Measurements from ENCODE around the gene BSCL2.

DNA sequence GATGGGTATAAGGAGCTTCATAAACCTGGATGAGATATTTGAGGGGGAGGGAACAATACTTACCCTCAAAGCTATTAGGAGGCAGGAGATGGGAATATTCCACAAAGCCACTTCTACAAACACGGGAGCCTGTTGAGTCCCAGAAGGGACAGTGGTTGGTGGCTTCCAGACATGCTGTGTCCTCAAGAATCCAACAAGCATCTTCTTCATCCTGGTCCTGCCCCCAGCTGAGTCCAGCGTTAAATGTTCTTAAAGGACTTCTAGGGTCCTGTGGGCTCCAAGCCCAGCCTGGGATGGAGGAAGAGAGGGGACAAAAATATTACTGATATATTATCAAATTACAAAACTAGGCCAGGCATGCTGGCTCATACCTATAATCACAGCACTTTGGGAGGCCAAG lies 39.8 kb downstream of the BSCL2 start:
- no peak for TF ChIP-seq POLR2A (IDR thresholded peaks at IDR 0.05; ENCODE audit: low read depth, low read length)
- no peak for TF ChIP-seq TAF1 (IDR thresholded peaks at IDR 0.05; ENCODE audit: low read depth, low read length)
- TF ChIP-seq POLR2AphosphoS5 (IDR thresholded peaks at IDR 0.05; ENCODE audit: low read depth, low read length): no peak
- no peak for TF ChIP-seq SPI1 (IDR thresholded peaks at IDR 0.05; ENCODE audit: low read depth, low read length)
- no peak for TF ChIP-seq PAX5 (IDR thresholded peaks at IDR 0.05; ENCODE audit: insufficient read depth, low read length, severe bottlenecking)
- no peak for TF ChIP-seq POU2F2 (IDR thresholded peaks at IDR 0.05; ENCODE audit: low read depth, low read length)
